OCI-LY1 (cell line): ENCODE results near the gene PEX6.

Source experiments
- H2AFZ ChIP-seq: fragments of 200-600 bp; sonication (generic), shearing (Covaris generic); 2 replicates; pipeline ENCODE4 v1.6.0; 2014; ENCODE audit warnings: antibody characterized with exemption, mild to moderate bottlenecking, low read length
- H3F3A ChIP-seq: fragments of 200-600 bp; sonication (generic), shearing (Covaris generic); 2 replicates; pipeline ENCODE4 v1.6.0; 2014; ENCODE audit warnings: mild to moderate bottlenecking, antibody characterized with exemption, low read length, moderate library complexity; ENCODE audit not compliant: insufficient read depth
- H3K27ac ChIP-seq: fragments of 200-600 bp; sonication (generic); 2 replicates; pipeline ENCODE4 v1.5.1; 2014; ENCODE audit warnings: low read length, mixed run types, mild to moderate bottlenecking, low read depth; ENCODE audit not compliant: poor library complexity, severe bottlenecking
- H3K27me3 ChIP-seq: fragments of 200-600 bp; sonication (generic); 2 replicates; pipeline ENCODE4 v1.6.0; 2014; ENCODE audit warnings: antibody characterized with exemption, mild to moderate bottlenecking, low read length, moderate library complexity; ENCODE audit not compliant: insufficient read depth
- H3K36me3 ChIP-seq: fragments of 200-600 bp; sonication (generic); 2 replicates; pipeline ENCODE4 v1.6.1; 2014; ENCODE audit warnings: mild to moderate bottlenecking, antibody characterized with exemption, low read length, moderate library complexity, mixed read lengths; ENCODE audit not compliant: insufficient read depth
- H3K4me1 ChIP-seq: fragments of 200-600 bp; sonication (generic); 2 replicates; pipeline ENCODE4 v1.5.1; 2014; ENCODE audit warnings: mild to moderate bottlenecking, low read length, moderate library complexity; ENCODE audit not compliant: insufficient read depth, severe bottlenecking
- H3K4me2 ChIP-seq: fragments of 200-600 bp; sonication (generic), shearing (Covaris generic); 2 replicates; pipeline ENCODE4 v1.6.1; 2014; ENCODE audit warnings: low read length
- H3K4me3 ChIP-seq: fragments of 200-600 bp; sonication (generic); 2 replicates; pipeline ENCODE4 v1.5.1; 2014; ENCODE audit warnings: low read length, low read depth, mild to moderate bottlenecking, mixed read lengths; ENCODE audit not compliant: poor library complexity, severe bottlenecking
- H3K79me2 ChIP-seq: fragments of 200-600 bp; shearing (Covaris generic); 2 replicates; pipeline ENCODE4 v1.6.1; 2016; ENCODE audit warnings: mixed run types, low read length, mixed read lengths; ENCODE audit not compliant: insufficient read depth
- H3K9ac ChIP-seq: fragments of 200-600 bp; sonication (generic), shearing (Covaris generic); 2 replicates; pipeline ENCODE4 v1.6.1; 2014; ENCODE audit warnings: mild to moderate bottlenecking, low read length, mixed read lengths
- H3K9me2 ChIP-seq: fragments of 200-600 bp; sonication (generic), shearing (Covaris generic); 2 replicates; pipeline ENCODE4 v1.6.1; 2014; ENCODE audit warnings: low read depth, mild to moderate bottlenecking, low read length, mixed read lengths
- H3K9me3 ChIP-seq: fragments of 200-600 bp; shearing (Covaris generic); 2 replicates; pipeline ENCODE4 v1.6.1; 2014; ENCODE audit warnings: low read length, mixed read lengths
- H4K20me1 ChIP-seq: fragments of 200-600 bp; sonication (generic), shearing (Covaris generic); 2 replicates; pipeline ENCODE4 v1.6.0; 2016; ENCODE audit warnings: mild to moderate bottlenecking, low read length; ENCODE audit not compliant: insufficient read depth
- CTCF ChIP-seq: fragments of 200-600 bp; sonication (generic), shearing (Covaris generic); IDR thresholded peaks from 2 replicates; pipeline ENCODE4 v1.5.1; 2017; ENCODE audit warnings: mild to moderate bottlenecking, antibody characterized with exemption, low read length, moderate library complexity, mixed read lengths
- EZH2 ChIP-seq: fragments of 200-600 bp; sonication (generic), shearing (Covaris generic); IDR thresholded peaks from 2 replicates; pipeline ENCODE4 v1.8.0; 2017; ENCODE audit warnings: borderline replicate concordance, mixed run types, mild to moderate bottlenecking, antibody characterized with exemption, low read length, moderate library complexity, mixed read lengths

The PEX6 gene

GRCh38 chr6:43014434-43014909, 35.5 kb upstream of the PEX6 start:
- Histone ChIP-seq H3K9ac (peak overlapping the region; percentile 77), H3K79me2 (peaks cover 10% of the 10 kb centered on the region; the same call in 1 of the 2 replicates), H3K36me3 (peaks cover 51% of the 10 kb centered on the region), H3K27me3 (no peaks in the 10 kb centered on the region), H3K4me2 (peak overlapping the region; percentile 69), H3K4me3 (peak overlapping the region; percentile 75), H3F3A (no peaks in the 10 kb centered on the region), H4K20me1 (no peaks in the 10 kb centered on the region), H3K9me3 (no peaks in the 10 kb centered on the region), H3K27ac (peak overlapping the region; percentile 16), H2AFZ (no peak overlapping the region), H3K9me2 (no peaks in the 10 kb centered on the region), H3K4me1 (peaks cover 23% of the 10 kb centered on the region)
- TF ChIP-seq CTCF (no peak), EZH2 (no peak)

GRCh38 chr6:43013843-43014433, 35.0 kb upstream of the PEX6 start, which contains the start of the genes KLHDC3 and MEA1:
Gene KLHDC3 (plus strand): TSS chr6:43014249. CDS start chr6:43017193, 2,944 bp downstream.
Gene MEA1 (minus strand): TSS chr6:43013946. CDS start chr6:43013813, 133 bp downstream.
- peaks cover 23% of the 10 kb centered on the region for H3K4me1 ChIP-seq
- peaks cover 10% of the 10 kb centered on the region; the same call in 1 of the 2 replicates for H3K79me2 ChIP-seq
- H3K9me2 ChIP-seq = no peaks in the 10 kb centered on the region
- H3K27ac ChIP-seq = peak within 1 kb of the TSS; percentile 29
- H2AFZ ChIP-seq = no peak within 1 kb of the TSS
- no peak for TF ChIP-seq EZH2
- no peak for TF ChIP-seq CTCF
- peak within 1 kb of the TSS; percentile 75 for H3K4me3 ChIP-seq
- H3K9ac ChIP-seq = peak within 1 kb of the TSS; percentile 89
- H4K20me1 ChIP-seq = no peaks in the 10 kb centered on the region
- H3K9me3 ChIP-seq = no peaks in the 10 kb centered on the region
- H3K36me3 ChIP-seq = peaks cover 53% of the 10 kb centered on the region
- H3F3A ChIP-seq = no peaks in the 10 kb centered on the region
- H3K27me3 ChIP-seq = no peaks in the 10 kb centered on the region
- H3K4me2 ChIP-seq = peak within 1 kb of the TSS; percentile 87

- H3F3A ChIP-seq = no peaks in the 10 kb centered on the region
- H3K9me2 ChIP-seq = no peaks in the 10 kb centered on the region
- peaks cover 23% of the 10 kb centered on the region for H3K4me1 ChIP-seq
- H2AFZ ChIP-seq = no peak overlapping the region
- peaks cover 53% of the 10 kb centered on the region for H3K36me3 ChIP-seq
- H3K4me3 ChIP-seq = peak overlapping the region; percentile 75
- peak overlapping the region; percentile 87 for H3K4me2 ChIP-seq
- no peaks in the 10 kb centered on the region for H3K27me3 ChIP-seq
- peak overlapping the region; percentile 29 for H3K27ac ChIP-seq
- TF ChIP-seq CTCF (no peak), EZH2 (no peak)
- no peaks in the 10 kb centered on the region for H3K9me3 ChIP-seq
- no peaks in the 10 kb centered on the region for H4K20me1 ChIP-seq
- peak overlapping the region; percentile 89 for H3K9ac ChIP-seq
- peaks cover 10% of the 10 kb centered on the region; the same call in 1 of the 2 replicates for H3K79me2 ChIP-seq
Observed at GRCh38 chr6:43013097-43013842, 34.3 kb upstream of the PEX6 start.
